Heart left ventricle (tissue), 13 donors: Measurements from ENCODE around the gene CXCR5.

Experiments used
- POLR2A ChIP-seq, 2 donors: fragments of 450-650 bp; IDR thresholded peaks; one replicate each; pipeline ENCODE4 v1.6.1; 2017; ENCODE audit warnings: antibody characterized with exemption in 2 of 2, mild to moderate bottlenecking in 2 of 2, moderate library complexity in 2 of 2
- TF ChIP-seq, protein P1 (sequence below), 12 donors: fragments of 200-600 bp; sonication (generic) in 4 of 12; IDR thresholded peaks; one replicate each; pipeline versions ENCODE4 v1.5.0 to v1.8.0; 2018 to 2022; ENCODE audit warnings: antibody characterized with exemption in 12 of 12, mild to moderate bottlenecking in 5 of 12
- donor health status: ischemic (EF 13 %, LVEDD 7.1; RV severe dilation, severe dysfunction).
- donor health status: DM: no; HTN: yes; CAD: no.
- donor health status: DM: no; HTN: no; CAD: no.
- donor health status: ischemic (EF 25% LVEDD 6.9; RV normal size, moderate dysfunction).
- donor health status: ischemic (EF 25% LVEDD 5.7; RV mildly dilated, moderate dysfunction).
- donor health status: ischemic (EF 35%, LVEDD 5.7; RV mildly dilated, moderate dysfunction).
- donor health status: nonischemic (EF 11% LVEDD 7.7; RV severe dilation, severe dysfunction).
- donor health status: DM: yes; HTN: yes; CAD: no.
- donor health status: PGD.
- donor health status: ischemic (EF 29% LVEDD 5.4; RV normal size, mild dysfunction).
- donor health status: nonischemic (EF 23%, LVEDD 6.1; RV moderate dilation, normal function).

DNA sequence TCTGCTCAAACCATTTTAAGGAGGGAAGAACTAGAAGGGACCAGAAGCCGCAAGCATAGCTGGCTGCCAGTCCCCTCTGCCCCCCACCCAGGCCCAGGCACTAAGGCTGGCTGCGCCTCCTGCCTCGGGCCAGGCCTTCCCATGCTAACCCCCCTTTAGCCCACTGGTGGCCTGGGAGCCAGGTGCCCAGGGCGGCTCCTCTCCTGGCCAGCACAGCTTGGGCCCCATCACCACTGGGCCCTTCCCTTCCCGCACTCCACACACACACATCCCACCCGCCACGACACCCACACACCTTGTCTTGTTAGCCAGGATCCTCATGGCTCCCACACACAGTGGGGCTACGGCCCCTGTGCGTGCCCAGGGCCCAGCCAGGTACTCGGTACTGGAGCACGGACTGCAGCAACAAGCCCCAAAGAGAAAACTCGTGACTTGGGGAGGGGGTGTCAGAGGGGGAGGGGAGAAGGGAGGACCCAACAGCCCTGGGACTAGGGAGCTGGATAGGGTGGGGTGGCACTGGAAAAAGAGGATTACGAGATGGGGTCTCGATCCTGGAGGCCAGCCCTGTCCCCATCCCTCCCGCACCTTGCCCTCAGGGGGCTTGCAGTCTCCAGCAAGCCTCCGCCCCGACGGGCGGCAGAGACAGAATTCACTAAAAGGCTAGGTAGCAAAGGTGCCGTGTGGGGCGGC is 26.1 kb downstream of the CXCR5 start:
- TF ChIP-seq, protein P1, sequence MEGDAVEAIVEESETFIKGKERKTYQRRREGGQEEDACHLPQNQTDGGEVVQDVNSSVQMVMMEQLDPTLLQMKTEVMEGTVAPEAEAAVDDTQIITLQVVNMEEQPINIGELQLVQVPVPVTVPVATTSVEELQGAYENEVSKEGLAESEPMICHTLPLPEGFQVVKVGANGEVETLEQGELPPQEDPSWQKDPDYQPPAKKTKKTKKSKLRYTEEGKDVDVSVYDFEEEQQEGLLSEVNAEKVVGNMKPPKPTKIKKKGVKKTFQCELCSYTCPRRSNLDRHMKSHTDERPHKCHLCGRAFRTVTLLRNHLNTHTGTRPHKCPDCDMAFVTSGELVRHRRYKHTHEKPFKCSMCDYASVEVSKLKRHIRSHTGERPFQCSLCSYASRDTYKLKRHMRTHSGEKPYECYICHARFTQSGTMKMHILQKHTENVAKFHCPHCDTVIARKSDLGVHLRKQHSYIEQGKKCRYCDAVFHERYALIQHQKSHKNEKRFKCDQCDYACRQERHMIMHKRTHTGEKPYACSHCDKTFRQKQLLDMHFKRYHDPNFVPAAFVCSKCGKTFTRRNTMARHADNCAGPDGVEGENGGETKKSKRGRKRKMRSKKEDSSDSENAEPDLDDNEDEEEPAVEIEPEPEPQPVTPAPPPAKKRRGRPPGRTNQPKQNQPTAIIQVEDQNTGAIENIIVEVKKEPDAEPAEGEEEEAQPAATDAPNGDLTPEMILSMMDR (IDR thresholded peaks at IDR 0.05) = no peak
- TF ChIP-seq POLR2A (IDR thresholded peaks at IDR 0.05) = no peak
